Esophagus squamous epithelium (tissue), 4 donors: ENCODE measurements around the gene IL6R.

Experiments
- CTCF ChIP-seq, 6 experiments: fragments of 450-650 bp in 4 of 6; fragments of 200-600 bp in 2 of 6; sonication (generic) in 2 of 6; IDR thresholded peaks; one replicate each; pipeline ENCODE4 v1.5.1; 2016 to 2019; ENCODE audit warnings: antibody characterized with exemption in 6 of 6, mild to moderate bottlenecking in 4 of 6, moderate library complexity in 4 of 6
- POLR2A ChIP-seq, 4 donors: fragments of 450-650 bp; IDR thresholded peaks; one replicate each; pipeline ENCODE4 v1.6.1; 2017; ENCODE audit warnings: antibody characterized with exemption in 4 of 4, mild to moderate bottlenecking in 4 of 4, moderate library complexity in 3 of 4

GRCh38 chr1:154430903-154431302 lies 25.8 kb downstream of the IL6R start:
- TF ChIP-seq CTCF (IDR thresholded peaks at IDR 0.05) (no peak), POLR2A (IDR thresholded peaks at IDR 0.05) (no peak)
